ENCODE results near the gene AP3S2.

DNA sequence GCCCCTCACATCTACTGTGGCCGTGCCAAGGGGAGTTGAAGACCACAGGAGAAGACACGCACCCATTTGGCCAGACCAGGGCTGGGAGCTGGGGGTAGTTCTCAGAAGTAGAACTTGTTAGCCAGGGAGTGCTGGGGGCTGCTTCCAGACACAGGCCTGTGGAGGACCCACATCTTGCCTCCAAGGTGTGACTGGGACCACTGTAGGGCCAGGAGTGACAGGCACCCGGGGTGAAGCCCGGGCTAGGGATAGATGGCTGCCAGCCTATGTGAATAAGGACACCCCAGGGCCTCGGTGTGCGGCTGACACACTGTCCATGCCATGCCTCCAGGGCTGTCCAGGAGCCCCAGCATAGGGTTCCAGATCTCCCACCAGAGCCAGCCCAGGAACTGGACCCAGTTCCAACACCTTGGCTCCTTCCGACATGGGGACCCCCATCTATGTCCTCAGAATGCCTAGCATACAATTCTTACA is 80.9 kb downstream of the AP3S2 start:
- TF ChIP-seq POLR2A (IDR thresholded peaks at IDR 0.05): no peak
- TF ChIP-seq, protein P1, sequence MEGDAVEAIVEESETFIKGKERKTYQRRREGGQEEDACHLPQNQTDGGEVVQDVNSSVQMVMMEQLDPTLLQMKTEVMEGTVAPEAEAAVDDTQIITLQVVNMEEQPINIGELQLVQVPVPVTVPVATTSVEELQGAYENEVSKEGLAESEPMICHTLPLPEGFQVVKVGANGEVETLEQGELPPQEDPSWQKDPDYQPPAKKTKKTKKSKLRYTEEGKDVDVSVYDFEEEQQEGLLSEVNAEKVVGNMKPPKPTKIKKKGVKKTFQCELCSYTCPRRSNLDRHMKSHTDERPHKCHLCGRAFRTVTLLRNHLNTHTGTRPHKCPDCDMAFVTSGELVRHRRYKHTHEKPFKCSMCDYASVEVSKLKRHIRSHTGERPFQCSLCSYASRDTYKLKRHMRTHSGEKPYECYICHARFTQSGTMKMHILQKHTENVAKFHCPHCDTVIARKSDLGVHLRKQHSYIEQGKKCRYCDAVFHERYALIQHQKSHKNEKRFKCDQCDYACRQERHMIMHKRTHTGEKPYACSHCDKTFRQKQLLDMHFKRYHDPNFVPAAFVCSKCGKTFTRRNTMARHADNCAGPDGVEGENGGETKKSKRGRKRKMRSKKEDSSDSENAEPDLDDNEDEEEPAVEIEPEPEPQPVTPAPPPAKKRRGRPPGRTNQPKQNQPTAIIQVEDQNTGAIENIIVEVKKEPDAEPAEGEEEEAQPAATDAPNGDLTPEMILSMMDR (IDR thresholded peaks at IDR 0.05): no peak
